Prostate gland (tissue), 2 donors: Measurements from ENCODE around the gene RGS14.

Experiments
- CTCF ChIP-seq, 4 experiments: fragments of 200-600 bp in 2 of 4; fragments of 450-650 bp in 2 of 4; sonication (generic) in 2 of 4; IDR thresholded peaks; 1 replicate in 3 of 4; 2 replicates in 1 of 4; pipeline ENCODE4 v1.5.1; 2016 to 2019; ENCODE audit warnings: antibody characterized with exemption in 4 of 4, mild to moderate bottlenecking in 2 of 4, moderate library complexity in 2 of 4
- POLR2AphosphoS5 ChIP-seq: sonication (generic); formaldehyde crosslinking; IDR thresholded peaks from one replicate; pipeline ENCODE4 v1.6.1; 2017; ENCODE audit warnings: antibody characterized with exemption

- TF ChIP-seq POLR2AphosphoS5 (no peak), CTCF (IDR thresholded peaks at IDR 0.05) (no peak)
These were observed 29.7 kb downstream of the RGS14 start for GRCh38 chr5:177387405-177387804.
